Measurements from ENCODE around the gene TBCA. TPM values are rescaled to one million over a fixed set of nuclear protein-coding genes. Genes with fewer than 3 reads are reported as not detected.

TBCA gene
- total and polyA plus RNA-seq, 9 of the 15 experiments (the other 6 are each of a cell fraction or from before 2014, with no cell fraction given), result 164 to 661 (median 334) TPM

DNA sequence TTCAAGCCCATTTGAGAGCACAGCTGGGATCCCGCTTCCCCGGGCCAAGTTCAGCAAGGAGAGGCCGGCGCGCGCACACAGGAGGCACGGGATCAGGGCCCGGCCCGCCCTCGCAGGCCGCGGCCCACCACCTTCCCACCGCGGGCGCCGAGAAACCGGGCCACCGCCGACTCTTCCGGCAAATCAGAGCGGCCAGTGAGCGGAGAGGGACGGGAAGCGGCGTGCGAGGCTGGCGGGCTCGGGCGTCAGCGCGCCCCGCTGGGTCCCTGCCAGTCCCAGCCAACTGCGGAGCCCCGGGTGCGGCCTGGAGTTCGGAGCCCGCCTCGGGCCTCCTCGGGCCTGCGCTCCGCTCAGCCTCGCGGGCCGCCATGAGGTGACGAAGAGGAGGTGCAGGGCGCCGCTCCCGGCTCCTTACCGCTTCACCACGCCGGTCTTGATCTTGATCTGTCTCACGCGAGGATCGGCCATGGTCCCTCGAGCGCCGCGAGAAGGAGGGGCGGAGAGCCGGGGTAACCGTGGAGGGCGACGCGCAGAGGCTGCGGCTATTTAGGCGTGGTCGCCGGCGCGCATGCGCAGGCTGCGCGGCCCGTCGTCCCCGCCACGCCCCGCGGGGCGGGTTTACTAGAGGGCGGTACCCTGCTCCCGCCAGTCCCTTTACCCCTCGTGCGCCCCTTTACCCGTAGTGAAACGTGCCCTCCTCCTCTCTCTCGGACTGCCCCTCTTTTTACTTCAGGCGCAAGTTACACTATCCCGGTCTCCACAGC is at the start of gene TBCA (continued):
- no peak for TF ChIP-seq TSHZ1 (CRISPR knock-in tag; IDR thresholded peaks at IDR 0.05)
- no peak for TF ChIP-seq KLF16 (IDR thresholded peaks at IDR 0.05)
- TF ChIP-seq HNRNPL (IDR thresholded peaks at IDR 0.05; ENCODE audit: low read depth, low read length), result 0 out of 2 replicates have a peak, but pooled peaks have one; percentile 65
- TF ChIP-seq ZNF277 (CRISPR knock-in tag; IDR thresholded peaks at IDR 0.05; ENCODE audit: borderline replicate concordance), result no peak
- no peak for TF ChIP-seq HNRNPUL1 (IDR thresholded peaks at IDR 0.05; ENCODE audit: low read length)
- no peak for TF ChIP-seq PPARD (CRISPR knock-in tag; IDR thresholded peaks at IDR 0.05)
- no peak for TF ChIP-seq KLF13 (tag; IDR thresholded peaks at IDR 0.05; ENCODE audit: borderline replicate concordance, low read depth)
- no peak for TF ChIP-seq ZNF668 (CRISPR knock-in tag; IDR thresholded peaks at IDR 0.05)
- no peak for TF ChIP-seq ZNF583 (CRISPR knock-in tag; IDR thresholded peaks at IDR 0.05)
- TF ChIP-seq SP2 (IDR thresholded peaks at IDR 0.05; ENCODE audit: extremely low read depth, low read depth, low read length, poor library complexity, severe bottlenecking), result no peak
- TF ChIP-seq PHF8 (IDR thresholded peaks at IDR 0.05; ENCODE audit: borderline replicate concordance, low read length), result peak; percentile 90
- TF ChIP-seq SAFB (IDR thresholded peaks at IDR 0.05; ENCODE audit: borderline replicate concordance, low read depth, low read length), result 0 out of 2 replicates have a peak, but pooled peaks have one; percentile 49
- no peak for TF ChIP-seq CSDE1 (IDR thresholded peaks at IDR 0.05)
- TF ChIP-seq TRIM28 (IDR thresholded peaks at IDR 0.05), result no peak
- TF ChIP-seq TCF15 (CRISPR knock-in tag; IDR thresholded peaks at IDR 0.05), result no peak
- TF ChIP-seq SMAD2 (IDR thresholded peaks at IDR 0.05; ENCODE audit: low read depth, low read length), result no peak
- no peak for TF ChIP-seq NR1H2 (CRISPR knock-in tag; IDR thresholded peaks at IDR 0.05)
- TF ChIP-seq NR2F6 (CRISPR knock-in tag; IDR thresholded peaks at IDR 0.05), result no peak
- TF ChIP-seq PHB2 (IDR thresholded peaks at IDR 0.05; ENCODE audit: low read depth), result no peak
- no peak; the same call in 1 of the 2 replicates for TF ChIP-seq ETS1 (conservative IDR thresholded peaks at IDR 0.05; ENCODE audit: control insufficient read depth, low read depth, low read length)
- no peak for TF ChIP-seq FOXA1 (IDR thresholded peaks at IDR 0.05; ENCODE audit: borderline replicate concordance)
- TF ChIP-seq PRPF4 (IDR thresholded peaks at IDR 0.05; ENCODE audit: insufficient read depth, low read depth, low read length, poor library complexity, severe bottlenecking), result no peak
